Embryonic facial prominence (tissue), 1 donor: Measurements from ENCODE around the gene MLYCD.

ENCODE experiments used
- DNase-seq: peaks from one replicate; pipeline ENCODE4 v3.0.0-alpha.2; 2016; ENCODE audit errors: extremely low spot score

The MLYCD gene

DNA sequence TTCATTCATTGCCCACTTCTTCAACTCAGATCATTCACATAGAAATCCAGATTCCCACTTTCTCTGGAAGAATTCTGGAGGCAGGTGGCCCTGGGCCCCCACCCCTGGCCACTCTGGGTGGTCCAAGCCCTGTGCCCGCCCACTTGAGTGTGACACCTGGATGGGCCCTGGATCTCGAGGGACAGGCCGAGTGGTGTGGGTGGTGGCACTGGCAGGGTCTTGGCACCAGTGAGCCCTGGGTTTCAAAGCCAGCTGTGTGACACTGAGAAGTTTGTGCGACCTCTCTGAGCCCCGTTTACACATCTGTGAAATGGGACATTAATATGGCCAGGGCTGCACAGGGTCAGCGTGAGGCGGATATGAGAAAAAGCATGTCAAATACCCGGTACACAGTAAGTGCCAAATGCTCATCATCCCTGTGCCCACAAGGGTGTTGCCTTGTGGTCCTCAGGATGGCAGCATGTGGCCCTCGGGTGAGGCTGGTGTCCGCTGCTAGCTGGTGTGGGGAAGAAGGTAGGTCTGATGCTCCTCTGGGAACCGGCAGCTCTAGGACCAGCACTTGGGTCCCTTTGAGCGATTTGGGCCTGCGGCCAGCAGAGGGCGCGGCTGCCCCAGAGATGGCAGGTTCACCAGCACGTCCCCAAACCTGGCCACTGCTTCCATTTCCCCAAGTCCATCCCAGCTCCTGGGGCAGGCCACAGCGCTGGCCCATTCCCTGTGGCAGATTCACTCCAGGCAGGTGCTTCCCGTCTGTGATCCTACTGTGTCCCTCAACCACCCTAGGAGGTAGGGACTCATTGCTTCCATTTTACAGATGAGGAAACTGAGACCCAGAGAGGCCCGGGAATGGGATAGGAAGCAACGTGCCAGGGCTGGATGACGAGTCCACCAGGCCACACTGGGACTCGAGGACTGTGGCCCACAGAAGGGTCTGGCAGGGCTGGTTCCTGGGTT is 57.7 kb downstream of the MLYCD start:
- DNase-seq = peak; percentile 42

DNA sequence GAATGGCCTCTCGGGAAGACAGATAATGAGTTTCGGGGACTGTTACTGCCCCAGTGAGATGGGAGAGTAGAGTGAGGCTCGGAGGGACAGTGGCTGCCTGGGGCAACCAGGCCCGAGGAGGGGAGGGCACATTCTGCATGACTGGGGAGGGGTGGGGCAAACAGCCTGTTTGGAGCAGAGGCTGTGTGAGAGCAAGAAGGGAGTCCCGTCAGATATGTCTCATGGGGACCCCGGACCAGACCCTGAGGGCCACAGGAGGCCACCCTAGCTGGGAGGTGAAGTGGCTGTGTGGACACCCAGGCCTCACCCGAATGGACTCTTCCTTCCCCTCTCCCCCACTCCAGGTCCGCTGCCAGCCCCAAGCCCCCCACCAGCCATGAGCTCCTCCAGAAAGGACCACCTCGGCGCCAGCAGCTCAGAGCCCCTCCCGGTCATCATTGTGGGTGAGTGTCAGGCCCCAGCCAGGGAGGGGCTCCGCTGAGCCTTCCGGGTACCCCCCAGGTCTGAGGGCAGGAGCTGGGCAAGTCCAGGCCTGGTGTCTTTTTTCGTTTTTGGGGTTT is 58.5 kb downstream of the MLYCD start:
- DNase-seq = no peak

DNA sequence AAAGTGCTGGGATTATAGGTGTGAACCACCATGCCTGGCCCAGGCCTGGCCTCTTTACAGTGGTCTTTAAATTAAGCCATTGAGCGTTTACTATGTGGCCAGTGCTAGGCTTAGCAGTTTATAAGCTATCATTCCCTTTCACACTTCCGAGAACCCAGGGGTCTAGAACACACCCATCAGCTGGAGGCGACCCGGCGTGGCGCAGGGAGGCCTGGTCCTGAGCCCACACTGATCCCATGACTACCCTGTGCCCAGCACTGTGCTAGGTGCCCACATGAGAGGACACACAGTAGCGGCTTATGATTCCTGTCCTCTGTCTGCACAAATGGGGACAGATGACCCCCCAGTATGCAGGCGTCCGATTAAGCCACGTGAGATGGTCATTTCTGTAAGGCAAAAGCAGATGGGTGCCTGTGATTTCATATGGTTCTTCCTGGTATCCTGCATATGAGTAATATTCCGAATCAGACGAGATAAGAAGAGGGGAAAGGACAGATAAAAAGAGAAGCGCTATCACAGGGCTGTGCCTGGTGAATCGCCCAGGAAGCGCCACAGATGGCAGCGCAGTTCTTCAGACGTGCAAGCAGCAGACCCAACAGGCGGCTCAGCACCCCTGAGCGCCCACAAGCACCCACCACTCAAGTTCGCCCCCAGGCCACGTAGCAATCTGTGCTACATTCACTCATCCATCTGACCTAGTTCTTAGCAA is 59.4 kb downstream of the MLYCD start:
- DNase-seq = no peak

DNA sequence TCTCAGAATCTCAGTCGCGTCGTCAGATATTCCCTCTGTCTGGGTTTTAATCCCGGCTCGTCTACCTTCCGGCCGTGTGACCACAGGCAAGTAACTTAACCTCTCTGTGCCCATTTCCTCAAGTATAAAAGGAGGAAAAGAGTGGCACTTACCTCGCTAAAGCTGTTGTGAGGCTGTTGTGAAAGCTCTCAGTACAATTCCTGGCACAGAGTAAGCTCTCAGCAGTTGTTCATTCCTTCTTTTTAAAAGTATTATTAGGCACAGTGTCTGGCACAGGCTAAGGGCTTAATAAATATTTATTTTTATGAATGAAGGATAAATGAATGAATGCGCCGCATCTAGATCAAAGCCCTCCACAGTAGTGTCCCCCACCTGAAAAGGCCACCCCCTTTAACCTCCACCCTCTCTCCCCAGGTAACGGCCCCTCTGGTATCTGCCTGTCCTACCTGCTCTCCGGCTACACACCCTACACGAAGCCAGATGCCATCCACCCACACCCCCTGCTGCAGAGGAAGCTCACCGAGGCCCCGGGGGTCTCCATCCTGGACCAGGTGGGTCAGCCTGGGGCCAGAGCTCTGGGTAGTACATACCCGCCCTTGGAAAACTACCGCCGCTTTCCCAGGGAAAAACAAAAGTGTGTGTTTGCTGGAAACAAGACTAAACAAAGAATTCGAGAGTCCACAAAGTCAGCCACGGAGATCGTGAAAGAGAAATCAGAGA is 60.1 kb downstream of the MLYCD start:
- no peak for DNase-seq

DNA sequence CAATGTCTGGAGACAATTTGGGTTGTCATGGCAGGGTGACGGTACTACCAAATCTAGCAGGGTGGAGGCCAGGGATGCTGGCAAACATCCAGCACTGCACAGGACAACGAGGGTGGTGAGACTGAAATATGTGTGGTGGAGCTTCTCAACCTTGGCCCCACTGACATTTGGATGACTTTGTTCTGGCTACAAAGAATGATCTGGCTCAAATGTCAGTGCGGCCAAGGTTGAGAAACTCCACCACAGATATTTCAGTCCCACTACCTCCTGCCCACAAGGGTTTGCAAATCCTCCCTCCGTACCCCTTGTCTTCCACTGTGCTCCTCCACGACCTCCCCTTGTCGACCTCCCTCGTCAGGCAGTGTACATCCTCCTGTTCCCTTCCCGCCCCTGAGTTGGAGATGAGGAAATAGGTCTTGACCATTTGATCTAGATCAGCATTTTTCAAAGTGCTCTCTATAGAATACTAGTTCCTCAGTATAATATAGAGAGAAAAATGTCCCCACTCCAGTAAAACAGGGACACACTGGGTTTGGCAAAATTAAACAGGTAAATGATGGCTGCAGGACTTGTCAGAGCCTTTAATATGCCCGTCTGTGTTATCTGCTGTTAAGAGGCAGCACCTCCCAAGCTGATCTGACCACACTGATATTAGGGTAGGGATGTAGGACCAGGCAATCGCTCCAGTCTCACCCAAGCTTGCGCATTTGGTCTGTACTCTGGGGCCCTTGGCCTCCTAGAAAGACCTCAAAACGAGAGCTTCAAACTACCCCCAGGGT is 60.9 kb downstream of the MLYCD start:
- DNase-seq = no peak

DNA sequence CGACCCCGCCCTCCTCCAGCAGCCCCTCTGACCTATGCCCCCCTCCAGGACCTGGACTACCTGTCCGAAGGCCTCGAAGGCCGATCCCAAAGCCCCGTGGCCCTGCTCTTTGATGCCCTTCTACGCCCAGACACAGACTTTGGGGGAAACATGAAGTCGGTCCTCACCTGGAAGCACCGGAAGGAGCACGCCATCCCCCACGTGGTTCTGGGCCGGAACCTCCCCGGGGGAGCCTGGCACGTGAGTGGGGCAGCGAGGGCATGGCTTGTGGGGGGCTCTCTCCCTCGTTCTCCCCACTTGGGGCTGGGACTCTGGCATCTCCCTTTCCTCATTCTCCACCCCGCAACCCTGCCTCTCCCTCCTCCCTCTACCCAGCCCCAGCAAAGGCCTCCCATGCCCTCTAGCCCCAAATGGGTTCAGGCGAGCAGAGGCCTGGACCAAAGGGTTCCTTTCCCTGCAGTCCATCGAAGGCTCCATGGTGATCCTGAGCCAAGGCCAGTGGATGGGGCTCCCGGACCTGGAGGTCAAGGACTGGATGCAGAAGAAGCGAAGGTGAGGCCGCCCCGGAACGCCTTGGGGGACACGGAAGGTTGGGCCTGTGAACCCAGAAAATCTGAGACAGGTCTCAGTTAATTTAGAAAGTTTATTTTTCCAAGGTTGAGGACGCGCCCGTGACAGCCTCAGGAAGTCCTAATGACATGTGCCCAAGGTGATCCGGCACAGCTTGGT is 61.8 kb downstream of the MLYCD start:
- no peak for DNase-seq

DNA sequence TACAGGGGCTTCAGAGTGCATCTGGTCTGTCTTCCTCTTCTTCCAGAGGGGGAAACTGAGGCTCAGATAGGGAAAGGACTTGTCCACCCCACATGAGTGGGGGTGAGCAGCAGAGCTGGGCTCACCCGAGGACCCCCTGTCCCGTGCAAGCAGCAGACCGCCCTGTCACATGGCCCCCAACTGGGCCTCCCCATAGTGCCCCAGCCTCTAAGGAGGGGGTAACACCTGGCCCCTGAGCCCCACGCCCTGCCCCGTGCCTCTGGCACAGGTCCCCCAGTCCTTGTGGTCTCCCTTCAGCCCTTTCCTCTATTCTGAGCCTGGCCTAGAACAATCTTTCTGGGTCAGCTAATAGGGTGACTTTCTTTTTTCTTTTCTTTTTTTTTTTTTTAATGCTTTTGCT is 62.7 kb downstream of the MLYCD start:
- DNase-seq = no peak

DNA sequence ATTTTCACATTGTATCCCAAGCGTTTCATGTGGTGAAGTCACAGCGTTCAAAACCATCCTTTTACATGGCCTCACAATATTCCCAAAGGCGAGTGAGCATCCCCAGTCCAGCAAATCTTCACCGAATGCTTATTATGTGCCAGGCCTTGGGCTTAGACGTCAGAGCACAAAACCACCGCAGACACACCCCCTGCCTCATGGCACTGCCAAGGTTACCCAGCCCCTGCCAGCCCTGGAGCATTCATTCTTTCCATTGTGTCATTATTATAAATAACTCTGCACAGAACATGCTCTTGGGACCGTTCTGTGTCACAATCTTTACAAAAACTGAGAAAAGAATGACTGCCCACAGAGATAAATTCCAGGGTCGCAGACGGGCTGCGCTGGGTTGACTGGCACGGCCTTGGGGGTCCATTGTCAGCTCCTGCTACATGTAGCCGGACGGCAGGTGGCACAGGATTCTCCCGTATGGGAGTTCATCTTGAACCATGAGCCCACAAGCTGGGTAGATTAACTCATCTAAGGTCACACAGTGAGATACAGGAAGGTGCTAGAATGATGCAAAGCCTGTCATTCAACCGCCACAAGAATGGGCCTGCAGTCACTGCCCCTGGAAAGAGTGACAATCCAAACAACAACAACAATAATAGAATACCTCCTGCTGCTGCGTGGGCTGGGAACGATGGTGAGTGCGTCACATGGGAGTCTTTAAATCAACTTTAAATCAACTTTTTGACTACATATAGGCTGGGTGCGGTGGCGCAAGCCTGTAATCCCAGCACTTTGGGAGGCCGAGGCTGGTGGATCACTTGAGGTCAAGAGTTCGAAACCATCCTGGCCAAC is 64.6 kb downstream of the MLYCD start:
- no peak for DNase-seq

DNA sequence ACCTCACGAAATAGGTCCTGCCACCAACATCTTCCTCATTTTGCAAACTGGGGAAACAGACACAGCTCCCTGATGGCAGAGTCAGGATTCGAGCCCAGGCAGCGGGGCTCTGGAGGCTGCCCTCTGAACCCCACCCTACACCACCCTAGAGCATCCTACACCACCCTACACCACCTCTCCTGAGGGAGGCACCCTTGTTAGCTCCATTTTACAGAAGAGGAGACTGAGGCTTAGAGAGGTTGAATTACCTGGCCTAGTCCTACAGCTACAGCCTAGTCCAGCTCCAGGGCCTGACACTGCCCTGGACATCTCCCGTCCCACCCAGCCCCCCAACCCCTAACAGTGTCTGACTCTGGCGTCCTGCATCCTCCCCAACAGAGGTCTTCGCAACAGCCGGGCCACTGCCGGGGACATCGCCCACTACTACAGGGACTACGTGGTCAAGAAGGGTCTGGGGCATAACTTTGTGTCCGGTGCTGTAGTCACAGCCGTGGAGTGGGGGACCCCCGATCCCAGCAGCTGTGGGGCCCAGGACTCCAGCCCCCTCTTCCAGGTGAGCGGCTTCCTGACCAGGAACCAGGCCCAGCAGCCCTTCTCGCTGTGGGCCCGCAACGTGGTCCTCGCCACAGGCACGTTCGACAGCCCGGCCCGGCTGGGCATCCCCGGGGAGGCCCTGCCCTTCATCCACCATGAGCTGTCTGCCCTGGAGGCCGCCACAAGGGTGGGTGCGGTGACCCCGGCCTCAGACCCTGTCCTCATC is 65.9 kb downstream of the MLYCD start:
- no peak for DNase-seq

DNA sequence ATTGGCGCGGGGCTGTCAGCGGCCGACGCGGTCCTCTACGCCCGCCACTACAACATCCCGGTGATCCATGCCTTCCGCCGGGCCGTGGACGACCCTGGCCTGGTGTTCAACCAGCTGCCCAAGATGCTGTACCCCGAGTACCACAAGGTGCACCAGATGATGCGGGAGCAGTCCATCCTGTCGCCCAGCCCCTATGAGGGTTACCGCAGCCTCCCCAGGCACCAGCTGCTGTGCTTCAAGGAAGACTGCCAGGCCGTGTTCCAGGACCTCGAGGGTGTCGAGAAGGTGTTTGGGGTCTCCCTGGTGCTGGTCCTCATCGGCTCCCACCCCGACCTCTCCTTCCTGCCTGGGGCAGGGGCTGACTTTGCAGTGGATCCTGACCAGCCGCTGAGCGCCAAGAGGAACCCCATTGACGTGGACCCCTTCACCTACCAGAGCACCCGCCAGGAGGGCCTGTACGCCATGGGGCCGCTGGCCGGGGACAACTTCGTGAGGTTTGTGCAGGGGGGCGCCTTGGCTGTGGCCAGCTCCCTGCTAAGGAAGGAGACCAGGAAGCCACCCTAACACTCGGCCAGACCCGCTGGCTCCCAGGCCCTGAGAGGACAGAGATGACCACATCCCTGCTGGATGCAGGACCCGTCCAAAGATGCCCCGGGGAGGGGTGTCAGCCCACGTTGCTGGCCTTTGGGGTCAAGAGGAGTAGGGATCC is 66.7 kb downstream of the MLYCD start:
- DNase-seq = no peak

DNA sequence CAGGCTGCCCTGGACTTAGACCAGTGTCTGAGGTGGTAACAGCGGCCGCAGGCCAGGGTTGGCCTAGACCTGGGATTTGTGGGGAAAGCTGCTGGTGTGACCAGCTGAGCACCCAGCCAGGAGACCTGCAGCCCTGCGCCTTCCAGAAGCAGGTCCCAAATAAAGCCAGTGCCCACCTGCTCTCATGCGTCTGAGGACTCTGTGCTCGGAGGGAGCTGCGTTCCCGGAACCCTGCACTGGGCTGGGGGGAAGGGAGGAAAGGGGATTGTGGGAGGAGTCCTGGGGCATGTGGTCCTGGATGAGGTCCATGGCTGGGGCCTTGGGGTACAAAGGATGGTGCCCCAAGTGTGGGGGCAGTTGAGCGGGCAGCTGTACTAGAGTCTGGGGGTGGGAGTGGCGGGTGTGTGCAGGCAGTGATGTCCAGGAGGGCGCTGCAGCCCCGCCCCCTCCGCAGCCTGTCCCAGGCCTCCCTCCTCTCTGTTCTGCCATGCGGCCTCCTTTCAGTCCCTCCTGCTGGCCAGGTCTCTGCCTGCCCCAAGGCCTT is 67.3 kb downstream of the MLYCD start:
- no peak for DNase-seq

DNA sequence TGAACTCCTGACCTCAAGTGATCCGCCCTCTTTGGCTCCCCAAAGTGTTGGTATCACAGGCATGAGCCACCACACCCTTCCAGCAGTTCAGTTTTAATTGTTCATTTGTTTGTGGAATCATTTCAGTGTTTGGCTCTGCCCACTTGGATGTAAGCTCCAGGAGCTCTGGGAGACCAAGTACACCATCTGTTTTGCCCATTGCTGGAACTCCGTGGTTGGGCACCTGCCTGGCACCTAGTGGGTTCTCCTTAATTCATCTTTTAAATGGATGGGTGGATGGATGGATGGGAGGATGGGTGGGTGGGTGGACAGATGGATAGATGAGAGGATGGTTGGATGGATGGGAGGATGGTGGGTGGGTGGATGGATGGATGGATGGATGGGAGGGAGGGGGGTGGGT is 68.2 kb downstream of the MLYCD start:
- no peak for DNase-seq

DNA sequence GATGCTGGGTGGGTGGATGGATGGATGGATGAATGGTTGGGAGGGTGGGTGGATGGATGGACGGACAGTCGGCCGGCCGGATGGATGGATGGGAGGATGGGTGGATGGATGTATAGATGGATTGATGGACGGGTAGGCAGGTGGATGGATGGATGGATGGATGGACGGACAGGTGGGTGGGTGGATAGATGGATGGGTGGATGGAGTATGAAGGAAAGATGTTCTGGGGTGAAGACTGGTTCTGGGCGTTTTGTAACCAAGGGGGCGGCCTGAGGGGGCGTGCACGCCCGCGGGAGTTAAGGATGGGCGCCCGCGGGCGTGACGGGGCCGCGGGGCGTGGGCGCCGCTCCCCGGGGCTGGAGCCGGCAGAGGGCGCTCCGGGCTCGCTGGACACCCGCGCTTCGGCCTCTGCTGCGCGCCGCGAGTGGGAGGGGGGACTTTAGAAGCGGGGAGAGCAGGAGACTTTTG is 69.0 kb downstream of the MLYCD start, which contains the start of gene NECAB2:
Gene NECAB2 (plus strand): TSS at position 407 of the 468 bp plus-strand sequence. CDS start 405 bp downstream, outside the sequence.
- no peak for DNase-seq

DNA sequence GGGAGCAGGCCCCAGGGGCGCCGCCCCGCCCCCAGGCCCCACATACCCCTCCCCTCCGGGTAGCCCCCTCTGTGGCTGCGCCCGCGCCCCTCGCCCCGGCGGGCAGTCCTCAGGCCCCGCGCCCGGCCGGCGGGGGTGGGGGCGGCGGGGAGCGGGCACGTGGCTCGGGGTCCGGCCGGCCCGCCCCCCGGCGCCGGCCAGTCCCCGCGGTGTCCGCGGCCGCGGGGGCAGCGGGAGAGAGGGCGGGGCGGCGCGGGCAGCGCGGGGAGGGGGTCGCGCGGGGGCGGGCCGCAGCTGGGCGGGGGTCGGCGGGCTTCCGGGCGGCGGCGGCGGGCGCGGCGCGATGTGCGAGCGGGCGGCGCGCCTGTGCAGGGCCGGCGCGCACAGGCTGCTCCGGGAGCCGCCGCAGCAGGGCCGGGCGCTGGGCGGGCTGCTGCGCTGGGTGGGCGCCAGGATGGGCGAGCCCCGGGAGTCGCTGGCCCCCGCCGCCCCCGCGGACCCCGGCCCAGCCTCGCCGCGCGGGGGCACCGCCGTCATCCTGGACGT is 69.5 kb downstream of the MLYCD start:
- DNase-seq = no peak

DNA sequence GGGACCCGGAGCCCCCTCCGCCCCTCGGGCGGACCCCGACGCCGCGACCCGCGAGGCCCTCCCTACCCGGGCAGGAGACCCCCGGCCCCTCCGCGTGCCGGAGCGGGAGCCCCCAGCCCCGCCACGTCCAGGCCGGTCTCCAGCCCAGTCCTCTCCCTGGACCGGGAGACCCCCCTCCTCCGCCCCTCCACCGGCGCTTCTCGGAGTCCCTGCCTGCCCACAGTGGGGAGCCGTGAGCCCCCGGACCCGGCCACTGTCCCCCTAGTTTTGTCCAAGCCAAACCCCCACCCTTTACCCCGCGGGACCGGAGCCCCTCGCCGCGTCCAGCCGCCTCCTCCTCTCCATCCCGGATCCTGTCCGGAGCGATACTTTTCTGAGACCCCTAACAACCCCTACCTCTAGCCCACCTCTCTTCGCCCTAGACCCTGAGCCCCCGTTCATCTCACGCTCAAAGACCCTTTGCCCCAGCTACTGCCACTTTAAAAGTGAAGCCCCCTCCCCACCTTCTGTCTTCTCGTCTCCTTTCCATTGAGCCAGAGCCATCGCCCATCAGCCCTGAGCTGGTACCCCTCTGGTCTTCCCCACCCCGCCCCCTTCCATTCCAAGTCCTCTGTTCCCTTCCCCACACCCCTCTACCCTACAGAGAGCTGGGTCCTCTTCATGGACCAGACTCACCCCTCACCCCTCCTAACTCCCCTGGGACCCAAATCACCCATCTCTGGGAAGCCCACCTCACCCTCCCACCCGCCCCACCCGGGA is 70.2 kb downstream of the MLYCD start:
- no peak for DNase-seq

DNA sequence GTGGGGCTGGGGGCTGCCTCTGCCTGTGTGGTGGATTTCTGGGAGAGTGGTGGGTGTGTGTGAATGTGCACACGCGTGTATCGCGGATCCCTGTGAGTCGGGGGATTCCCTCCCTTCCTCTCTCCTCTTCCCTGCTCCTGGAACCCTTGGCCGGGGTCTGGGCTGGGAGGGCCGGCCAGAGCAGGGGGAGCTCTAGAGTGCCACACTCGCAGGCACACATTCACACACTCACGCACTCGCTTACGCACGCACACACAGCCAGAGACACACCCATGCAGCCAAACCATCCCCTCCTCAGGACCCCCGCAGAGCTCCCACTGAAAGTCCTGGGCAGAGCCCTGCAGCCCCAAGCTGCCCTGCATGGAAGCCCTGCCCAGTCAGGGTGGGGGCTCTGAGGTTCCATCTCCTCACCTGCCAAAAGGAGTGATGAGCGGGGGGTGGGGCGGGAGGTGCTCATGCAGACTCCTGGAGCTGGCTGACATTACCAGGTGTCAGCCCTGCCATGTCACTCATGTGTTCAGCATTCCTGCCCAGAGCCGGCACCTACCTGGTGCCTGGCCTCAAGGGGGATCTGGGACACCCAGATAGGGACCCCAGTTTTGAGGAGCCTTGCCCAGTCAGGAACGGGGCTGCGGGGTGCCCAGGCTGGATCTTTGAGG is 71.0 kb downstream of the MLYCD start:
- no peak for DNase-seq
